WERI-Rb-1 (cell line): ENCODE data around the gene PLCG2.

Experiments used
- DNase-seq: peaks from one replicate; pipeline ENCODE4 v3.0.0-alpha.2; 2020
- H3K27ac ChIP-seq: fragments of 250-450 bp; sonication (Bioruptor Pico); 2 replicates; pipeline ENCODE4 v1.5.1; 2020; ENCODE audit warnings: mild to moderate bottlenecking, moderate library complexity
- H3K27me3 ChIP-seq: fragments of 250-450 bp; sonication (Bioruptor Pico); 2 replicates; pipeline ENCODE4 v1.5.1; 2021; ENCODE audit warnings: mild to moderate bottlenecking, low read depth, moderate library complexity; ENCODE audit not compliant: insufficient read depth, severe bottlenecking
- H3K36me3 ChIP-seq: fragments of 250-450 bp; sonication (Bioruptor Pico); 2 replicates; pipeline ENCODE4 v1.5.1; 2020; ENCODE audit warnings: mild to moderate bottlenecking, moderate library complexity
- H3K4me3 ChIP-seq: 2 replicates; pipeline ENCODE4 v1.5.1; 2011; ENCODE audit warnings: low read depth, mild to moderate bottlenecking, control low read depth, low read length
- H3K9me3 ChIP-seq: fragments of 250-450 bp; sonication (Bioruptor Pico); 2 replicates; pipeline ENCODE4 v1.5.1; 2021; ENCODE audit warnings: mild to moderate bottlenecking, moderate library complexity; ENCODE audit not compliant: severe bottlenecking
- CTCF ChIP-seq: IDR thresholded peaks from 2 replicates; pipeline ENCODE4 v1.5.1; 2011; ENCODE audit warnings: low read depth, mild to moderate bottlenecking, control low read depth, inconsistent platforms, low read length

PLCG2 gene

GRCh38 chr16:81816793-81817210, 37.7 kb downstream of the PLCG2 start:
- DNase-seq = no peak

GRCh38 chr16:81817296-81817695, 38.2 kb downstream of the PLCG2 start:
- no peak for DNase-seq
- Histone ChIP-seq H3K9me3 (no peaks in the 10 kb centered on the region), H3K27me3 (no peaks in the 10 kb centered on the region), H3K27ac (no peak overlapping the region), H3K36me3 (no peaks in the 10 kb centered on the region), H3K4me3 (no peak overlapping the region)
- no peak for TF ChIP-seq CTCF

More at GRCh38 chr16:81816793-81817210, 37.7 kb downstream of the PLCG2 start:
- Histone ChIP-seq H3K9me3 (no peaks in the 10 kb centered on the region), H3K36me3 (no peaks in the 10 kb centered on the region), H3K4me3 (no peak overlapping the region), H3K27me3 (no peaks in the 10 kb centered on the region), H3K27ac (no peak overlapping the region)
- no peak for TF ChIP-seq CTCF

GRCh38 chr16:81817789-81818567, 38.9 kb downstream of the PLCG2 start:
- Histone ChIP-seq H3K36me3 (no peaks in the 10 kb centered on the region), H3K27me3 (no peaks in the 10 kb centered on the region), H3K27ac (no peak overlapping the region), H3K9me3 (no peaks in the 10 kb centered on the region), H3K4me3 (no peak overlapping the region)
- no peak for TF ChIP-seq CTCF
- no peak for DNase-seq

GRCh38 chr16:81818568-81818896, 39.4 kb downstream of the PLCG2 start:
- TF ChIP-seq CTCF = no peak
- Histone ChIP-seq H3K9me3 (no peaks in the 10 kb centered on the region), H3K27ac (no peak overlapping the region), H3K27me3 (no peaks in the 10 kb centered on the region), H3K4me3 (no peak overlapping the region), H3K36me3 (no peaks in the 10 kb centered on the region)
- DNase-seq = no peak

GRCh38 chr16:81818905-81819304, 39.8 kb downstream of the PLCG2 start:
- TF ChIP-seq CTCF = no peak
- no peak for DNase-seq
- Histone ChIP-seq H3K36me3 (no peaks in the 10 kb centered on the region), H3K27ac (no peak overlapping the region), H3K9me3 (no peaks in the 10 kb centered on the region), H3K4me3 (no peak overlapping the region), H3K27me3 (no peaks in the 10 kb centered on the region)
